A549 treated with GW870086 at 1 μM for 4 hours (cell line): Measurements from ENCODE around the gene KRTAP2-1. TPM values are rescaled to one million over a fixed set of nuclear protein-coding genes. Genes with fewer than 3 reads are reported as not detected.

ENCODE experiments used
- total RNA-seq: library from RNA; stranded (reverse); fragments of 200-300 nt; extraction: Qiagen RNA extraction; gene quantifications from 5 replicates; pipeline ENCODE4 v1.2.3, GENCODE V29; 2022; ENCODE audit warnings: low read depth

The KRTAP2-1 gene, protein sequence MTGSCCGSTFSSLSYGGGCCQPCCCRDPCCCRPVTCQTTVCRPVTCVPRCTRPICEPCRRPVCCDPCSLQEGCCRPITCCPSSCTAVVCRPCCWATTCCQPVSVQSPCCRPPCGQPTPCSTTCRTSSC
- not detected in 5 replicates for total RNA-seq

DNA sequence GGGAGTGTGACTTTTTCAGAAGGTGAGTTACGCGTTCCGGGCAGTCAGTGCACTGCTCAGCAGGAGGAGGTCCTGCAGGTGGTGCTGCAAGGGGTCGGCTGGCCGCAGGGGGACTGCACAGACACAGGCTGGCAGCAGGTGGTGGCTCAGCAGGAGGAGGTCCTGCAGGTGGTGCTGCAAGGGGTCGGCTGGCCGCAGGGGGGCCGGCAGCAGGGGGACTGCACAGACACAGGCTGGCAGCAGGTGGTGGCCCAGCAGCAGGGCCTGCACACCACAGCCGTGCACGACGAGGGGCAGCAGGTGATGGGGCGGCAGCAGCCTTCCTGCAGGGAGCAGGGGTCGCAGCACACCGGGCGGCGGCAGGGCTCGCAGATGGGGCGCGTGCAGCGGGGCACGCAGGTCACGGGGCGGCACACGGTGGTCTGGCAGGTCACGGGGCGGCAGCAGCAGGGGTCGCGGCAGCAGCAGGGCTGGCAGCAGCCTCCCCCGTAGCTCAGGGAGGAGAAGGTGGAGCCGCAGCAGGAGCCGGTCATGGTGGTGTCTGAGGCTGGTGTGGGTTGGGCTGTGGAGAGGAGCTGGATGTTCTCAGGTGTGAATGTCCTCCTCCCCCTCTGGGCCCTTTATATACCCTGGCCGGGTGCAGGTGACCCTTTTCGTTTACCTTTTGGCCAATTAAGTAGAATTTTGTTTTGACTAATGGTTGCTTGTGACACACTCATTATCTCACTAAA, at the start of gene KRTAP2-1:
KRTAP2-1 (minus strand) TSS at position 582 of the 731 bp plus-strand sequence; CDS start at position 533, 49 bp downstream.

DNA sequence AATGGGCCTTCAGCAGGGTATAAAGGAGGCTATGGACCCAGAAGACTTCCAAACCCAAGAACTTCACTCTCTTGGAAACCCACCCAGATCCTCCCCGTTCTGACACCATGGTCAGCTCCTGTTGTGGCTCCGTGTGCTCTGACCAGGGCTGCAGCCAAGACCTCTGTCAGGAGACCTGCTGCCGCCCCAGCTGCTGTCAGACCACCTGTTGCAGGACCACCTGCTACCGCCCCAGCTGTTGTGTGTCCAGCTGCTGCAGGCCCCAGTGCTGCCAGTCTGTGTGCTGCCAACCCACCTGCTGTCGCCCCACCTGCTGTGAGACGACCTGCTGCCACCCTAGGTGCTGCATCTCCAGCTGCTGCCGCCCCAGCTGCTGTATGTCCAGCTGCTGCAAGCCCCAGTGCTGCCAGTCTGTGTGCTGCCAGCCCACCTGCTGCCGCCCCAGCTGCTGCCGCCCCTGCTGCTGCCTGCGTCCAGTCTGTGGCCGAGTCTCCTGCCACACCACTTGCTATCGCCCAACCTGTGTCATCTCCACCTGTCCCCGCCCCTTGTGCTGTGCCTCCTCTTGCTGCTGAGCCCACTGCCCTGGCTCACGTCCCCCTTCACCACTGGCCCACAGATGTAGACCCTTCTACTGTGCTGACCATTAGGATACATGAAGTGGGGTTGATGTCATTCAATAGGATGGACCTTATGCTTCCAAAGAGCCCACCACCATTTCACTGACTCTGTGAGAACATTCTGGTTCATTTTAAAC, 37.2 kb upstream of the KRTAP2-1 start, which contains the start of gene KRTAP4-7:
KRTAP4-7 (plus strand) TSS at position 51 of the 757 bp plus-strand sequence; CDS start at position 108, 57 bp downstream.

DNA sequence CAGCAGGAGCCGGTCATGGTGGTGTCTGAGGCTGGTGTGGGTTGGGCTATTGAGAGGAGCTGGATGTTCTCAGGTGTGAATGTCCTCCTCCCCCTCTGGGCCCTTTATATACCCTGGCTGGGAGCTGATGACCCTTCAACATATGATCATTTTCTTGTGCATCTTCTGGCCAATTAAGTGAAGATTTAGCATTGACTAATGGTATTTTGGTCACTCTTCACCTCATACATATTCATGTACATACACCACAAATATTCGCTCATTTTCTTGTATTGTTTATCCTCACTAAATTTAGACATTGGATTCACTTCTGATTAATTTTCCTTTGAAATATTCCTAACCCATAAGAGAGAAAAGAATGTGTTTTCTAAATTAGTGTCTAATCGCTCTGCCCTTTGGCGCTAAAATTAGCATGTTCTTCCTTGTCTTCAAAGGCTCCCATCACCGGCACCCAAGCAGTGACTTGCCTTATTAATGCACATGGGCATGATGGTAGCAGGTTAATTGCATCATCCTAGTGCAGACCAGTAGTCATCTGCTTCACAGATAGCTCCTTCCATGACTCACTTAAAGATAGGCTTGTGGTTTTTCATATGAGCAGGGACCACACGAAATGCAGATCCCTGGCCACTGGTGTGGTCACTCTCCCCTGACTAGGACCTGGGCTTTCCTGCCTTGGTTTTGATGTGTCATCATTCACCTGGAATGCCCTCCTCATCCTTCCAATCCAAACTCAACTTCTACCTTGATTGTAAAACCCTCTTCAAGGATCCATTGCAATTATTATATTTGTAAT, 18.9 kb upstream of the KRTAP2-1 start, which contains the start of gene KRTAP2-4:
KRTAP2-4 (minus strand) TSS at position 51 of the 796 bp plus-strand sequence; CDS start at position 17, 34 bp downstream.

DNA sequence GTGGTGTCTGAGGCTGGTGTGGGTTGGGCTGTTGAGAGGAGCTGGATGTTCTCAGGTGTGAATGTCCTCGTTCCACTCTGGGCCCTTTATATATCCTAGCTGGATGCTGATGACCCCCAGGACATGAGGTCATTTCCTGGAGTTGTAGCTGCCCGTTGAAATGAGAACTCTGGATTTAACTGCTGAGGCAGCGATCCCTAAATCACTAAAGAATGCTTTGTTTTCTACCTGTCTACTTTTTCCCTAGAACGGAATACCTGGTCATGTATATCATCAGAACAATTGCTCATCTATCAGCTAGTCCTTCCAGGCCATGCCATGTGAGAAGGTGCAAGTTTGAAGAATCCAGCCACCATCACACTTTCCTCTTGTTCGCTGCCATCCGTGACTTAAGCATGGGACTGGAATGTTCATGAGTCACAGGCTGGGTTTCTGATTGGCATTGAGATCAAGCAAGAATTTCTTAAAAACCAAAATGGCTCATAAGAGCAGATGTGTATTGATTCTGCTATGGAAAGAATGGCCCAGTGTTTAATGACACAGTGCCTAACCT, 13.0 kb upstream of the KRTAP2-1 start, which contains the start of gene KRTAP2-3:
KRTAP2-3 (minus strand) TSS at position 63 of the 553 bp plus-strand sequence. CDS start 64 bp downstream, outside the sequence.

DNA sequence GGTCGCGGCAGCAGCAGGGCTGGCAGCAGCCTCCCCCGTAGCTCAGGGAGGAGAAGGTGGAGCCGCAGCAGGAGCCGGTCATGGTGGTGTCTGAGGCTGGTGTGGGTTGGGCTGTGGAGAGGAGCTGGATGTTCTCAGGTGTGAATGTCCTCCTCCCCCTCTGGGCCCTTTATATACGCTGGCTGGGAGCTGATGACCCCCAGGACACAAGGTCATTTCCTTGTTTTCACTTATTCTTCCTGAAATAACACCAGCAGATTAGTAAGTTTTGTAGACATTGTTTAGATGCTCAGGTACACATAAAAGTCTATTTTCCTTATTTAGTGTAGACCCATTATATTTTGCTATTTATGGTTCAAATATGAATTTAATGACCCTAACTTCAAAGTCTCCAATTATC, 8.0 kb upstream of the KRTAP2-1 start, which contains the start of gene KRTAP2-2:
KRTAP2-2 (minus strand) TSS at position 101 of the 400 bp plus-strand sequence; CDS start at position 82, 19 bp downstream.

DNA sequence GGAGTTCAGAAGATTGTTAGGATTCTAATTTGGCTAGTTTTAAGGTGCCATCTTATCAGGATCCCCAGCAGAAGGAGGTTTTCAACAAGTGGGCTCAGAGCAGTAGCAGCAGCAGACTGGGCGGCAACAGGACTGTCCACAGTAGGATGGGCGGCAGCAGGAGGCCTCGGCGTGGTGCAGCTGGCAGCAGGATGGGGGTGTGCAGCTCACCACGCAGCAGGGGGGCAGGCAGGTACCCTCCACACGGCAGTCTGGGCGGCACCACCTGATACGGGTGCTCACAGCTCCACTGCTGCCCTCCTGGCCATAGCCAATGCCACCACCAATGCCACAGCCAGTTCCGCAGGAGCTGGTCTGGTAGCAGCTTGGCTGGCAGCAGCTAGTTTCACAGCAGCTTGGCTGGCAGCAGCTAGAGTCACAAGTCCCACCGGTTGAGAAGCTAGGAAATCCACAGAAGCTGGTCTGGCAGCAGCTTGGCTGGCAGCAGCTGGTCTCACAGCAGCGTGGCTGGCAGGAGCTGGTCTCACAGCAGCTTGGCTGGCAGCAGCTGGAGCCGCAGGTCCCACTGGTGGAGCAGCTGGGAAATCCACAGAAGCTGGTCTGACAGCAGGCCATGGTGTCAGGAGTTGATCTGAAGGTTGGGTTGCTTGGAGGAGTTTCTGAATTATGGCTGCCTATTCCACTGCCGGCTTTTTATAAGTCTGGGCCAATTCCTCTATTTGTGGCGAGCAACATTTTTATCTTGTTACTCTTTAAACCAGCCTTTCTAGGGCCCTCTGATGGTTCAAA, 6.1 kb downstream of the KRTAP2-1 start, which contains the start of gene KRTAP1-1:
KRTAP1-1 (minus strand) TSS at position 668 of the 789 bp plus-strand sequence; CDS start at position 615, 53 bp downstream.

DNA sequence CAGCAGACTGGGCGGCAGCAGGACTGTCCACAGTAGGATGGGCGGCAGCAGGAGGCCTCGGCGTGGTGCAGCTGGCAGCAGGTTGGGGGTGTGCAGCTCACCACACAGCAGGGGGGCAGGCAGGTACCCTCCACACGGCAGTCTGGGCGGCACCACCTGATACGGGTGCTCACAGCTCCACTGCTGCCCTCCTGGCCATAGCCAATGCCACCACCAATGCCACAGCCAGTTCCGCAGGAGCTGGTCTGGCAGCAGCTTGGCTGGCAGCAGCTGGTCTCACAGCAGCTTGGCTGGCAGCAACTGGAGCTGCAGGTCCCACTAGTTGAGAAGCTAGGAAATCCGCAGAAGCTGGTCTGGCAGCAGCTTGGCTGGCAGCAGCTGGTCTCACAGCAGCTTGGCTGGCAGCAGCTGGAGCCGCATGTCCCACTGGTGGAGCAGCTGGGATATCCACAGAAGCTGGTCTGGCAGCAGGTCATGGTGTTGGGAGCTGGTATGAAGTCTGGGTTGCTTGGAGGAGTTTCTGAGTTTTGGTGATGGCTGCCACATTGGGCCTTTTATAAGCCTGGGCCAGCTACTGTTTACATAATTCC, 12.7 kb downstream of the KRTAP2-1 start, which contains the start of gene KRTAP1-3:
KRTAP1-3 (minus strand) TSS at position 529 of the 590 bp plus-strand sequence; CDS start at position 476, 53 bp downstream.

DNA sequence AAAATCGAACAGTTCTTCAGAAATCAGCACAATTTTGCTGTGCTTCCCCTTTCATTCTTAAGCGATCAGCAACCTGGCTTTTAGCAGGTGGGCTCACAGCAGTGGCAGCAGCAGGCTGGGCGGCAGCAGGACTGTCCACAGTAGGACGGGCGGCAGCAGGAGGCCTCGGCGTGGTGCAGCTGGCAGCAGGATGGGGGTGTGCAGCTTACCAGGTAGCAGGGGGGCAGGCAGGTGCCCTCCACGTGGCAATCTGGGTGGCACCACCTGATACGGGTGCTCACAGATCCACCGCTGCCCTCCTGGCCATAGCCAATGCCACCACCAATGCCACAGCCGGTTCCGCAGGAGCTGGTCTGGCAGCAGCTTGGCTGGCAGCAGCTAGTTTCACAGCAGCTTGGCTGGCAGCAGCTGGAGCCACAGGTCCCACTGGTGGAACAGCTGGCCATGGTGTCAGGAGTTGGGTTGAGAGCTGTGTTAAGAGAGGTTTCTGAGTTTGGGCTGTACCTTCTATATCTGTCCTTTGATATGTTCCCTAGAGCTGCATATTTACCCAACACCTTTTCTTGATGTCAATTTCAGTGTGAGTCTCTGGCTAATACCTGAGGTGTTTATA, 17.4 kb downstream of the KRTAP2-1 start, which contains the start of gene KRTAP1-4:
KRTAP1-4 (minus strand) TSS at position 563 of the 613 bp plus-strand sequence; CDS start at position 446, 117 bp downstream.

DNA sequence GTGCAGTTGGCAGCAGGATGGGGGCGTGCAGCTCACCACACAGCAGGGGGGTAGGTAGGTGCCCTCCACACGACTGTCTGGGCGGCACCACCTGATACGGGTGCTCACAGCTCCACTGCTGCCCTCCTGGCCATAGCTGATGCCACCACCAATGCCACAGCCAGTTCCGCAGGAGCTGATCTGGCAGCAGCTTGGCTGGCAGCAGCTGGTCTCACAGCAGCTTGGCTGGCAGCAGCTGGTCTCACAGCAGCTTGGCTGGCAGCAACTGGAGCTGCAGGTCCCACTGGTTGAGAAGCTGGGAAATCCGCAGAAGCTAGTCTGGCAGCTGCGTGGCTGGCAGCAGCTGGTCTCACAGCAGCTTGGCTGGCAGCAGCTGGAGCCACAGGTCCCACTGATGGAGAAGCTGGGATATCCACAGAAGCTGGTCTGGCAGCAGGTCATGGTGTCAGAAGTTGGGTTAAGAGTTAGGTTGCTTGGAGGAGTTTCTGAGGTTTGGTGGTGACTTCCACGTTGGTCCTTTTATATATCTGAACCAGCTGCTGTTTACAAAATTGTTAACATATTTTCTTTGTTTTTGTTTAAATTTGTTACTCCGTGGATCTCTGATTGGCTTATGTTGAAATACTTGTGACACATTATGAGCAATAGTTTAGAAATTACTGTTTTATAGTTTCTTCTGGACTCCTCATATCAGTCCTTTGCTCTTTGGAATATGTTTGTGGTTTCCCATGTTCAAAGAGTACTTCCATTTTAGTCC, 20.2 kb downstream of the KRTAP2-1 start, which contains the start of gene KRTAP1-5:
KRTAP1-5 (minus strand) TSS at position 494 of the 757 bp plus-strand sequence; CDS start at position 441, 53 bp downstream.

DNA sequence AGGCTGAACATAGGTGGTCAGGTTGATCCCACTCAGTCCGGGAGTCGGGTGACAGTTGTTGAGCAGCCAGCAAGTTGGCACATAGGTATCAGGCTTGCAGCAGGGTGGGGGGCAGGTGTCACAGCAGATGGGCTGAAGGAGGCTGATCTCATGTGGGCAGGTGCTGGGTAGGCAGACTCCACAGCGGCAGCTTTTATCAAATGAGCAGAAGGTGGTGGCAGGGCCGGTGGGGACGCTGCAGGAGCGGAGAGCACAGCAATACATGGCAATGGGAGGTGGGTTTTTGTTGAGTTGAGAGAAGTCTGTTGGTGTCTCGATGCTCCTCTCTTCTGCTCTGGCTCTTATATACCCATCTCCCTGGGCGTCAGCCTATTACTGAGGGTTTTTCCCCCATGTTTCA, 38.3 kb downstream of the KRTAP2-1 start, which contains the start of gene KRTAP3-1:
KRTAP3-1 (minus strand) TSS at position 318 of the 400 bp plus-strand sequence; CDS start at position 264, 54 bp downstream.

DNA sequence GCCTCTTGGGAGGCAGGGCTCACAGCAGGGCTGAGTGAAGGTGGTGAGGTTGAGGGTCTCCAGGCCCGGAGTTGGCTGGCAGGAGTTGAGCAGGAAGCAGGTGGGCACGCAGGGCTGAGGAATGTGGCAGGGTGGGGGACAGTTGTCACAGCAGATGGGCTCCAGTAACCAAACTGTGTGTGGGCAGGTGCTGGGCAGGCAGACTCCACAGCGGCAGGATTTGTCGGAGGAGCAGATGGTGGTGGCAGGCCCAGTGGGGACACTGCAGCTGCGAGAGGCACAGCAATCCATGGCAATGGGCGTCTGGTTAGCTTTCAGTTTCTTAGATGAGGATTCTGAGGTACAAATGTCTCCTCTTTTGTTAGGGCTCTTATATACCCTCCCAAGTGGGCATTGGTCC, 47.6 kb downstream of the KRTAP2-1 start, which contains the start of gene KRTAP3-2:
KRTAP3-2 (minus strand) TSS at position 344 of the 400 bp plus-strand sequence; CDS start at position 291, 53 bp downstream.

Other genes starting within 250 kb of the KRTAP2-1 start
- not detected in 5 replicates for gene KRT28, start 247.4 kb downstream of the KRTAP2-1 start, total RNA-seq
- 93.1 to 121 TPM (median 103 TPM) in 5 replicates for gene KRT10, start 224.7 kb downstream of the KRTAP2-1 start, total RNA-seq
- gene KRT12, start 180.1 kb downstream of the KRTAP2-1 start, total RNA-seq, result not detected in 5 replicates
- 0.10 to 0.53 TPM (median 0.27 TPM) in 5 replicates for gene KRT20, start 162.1 kb downstream of the KRTAP2-1 start, total RNA-seq
- gene KRT23, start 109.7 kb downstream of the KRTAP2-1 start, total RNA-seq, result 0.14 to 0.19 TPM in 2 of 5 replicates, not detected in the others
- not detected in 5 replicates for gene KRT39, start 80.4 kb downstream of the KRTAP2-1 start, total RNA-seq
- not detected in 5 replicates for gene KRT40, start 63.0 kb downstream of the KRTAP2-1 start, total RNA-seq
- gene KRTAP3-3, start 53.2 kb downstream of the KRTAP2-1 start, total RNA-seq, result not detected in 5 replicates
- 0.28 to 0.34 TPM (median 0.31 TPM) in 3 of 5 replicates, not detected in the others for gene KRTAP3-2, start 47.4 kb downstream of the KRTAP2-1 start, total RNA-seq
- not detected in 5 replicates for gene KRTAP3-1, start 38.2 kb downstream of the KRTAP2-1 start, total RNA-seq
- not detected in 5 replicates for gene KRTAP1-5, start 20.1 kb downstream of the KRTAP2-1 start, total RNA-seq
- gene KRTAP1-4, start 17.1 kb downstream of the KRTAP2-1 start, total RNA-seq, result not detected in 5 replicates
- gene KRTAP1-3, start 12.4 kb downstream of the KRTAP2-1 start, total RNA-seq, result 0.15 TPM in 1 of 5 replicates, not detected in the others
- gene KRTAP1-1, start 5.9 kb downstream of the KRTAP2-1 start, total RNA-seq, result not detected in 5 replicates
- gene KRTAP2-2, start 7.9 kb upstream of the KRTAP2-1 start, total RNA-seq, result not detected in 5 replicates
- not detected in 5 replicates for gene KRTAP2-3, start 12.8 kb upstream of the KRTAP2-1 start, total RNA-seq
- gene KRTAP2-4, start 18.6 kb upstream of the KRTAP2-1 start, total RNA-seq, result not detected in 5 replicates
- not detected in 5 replicates for gene KRTAP4-7, start 36.8 kb upstream of the KRTAP2-1 start, total RNA-seq
- not detected in 5 replicates for gene KRTAP4-8, start 50.8 kb upstream of the KRTAP2-1 start, total RNA-seq
- gene KRTAP4-16, start 54.9 kb upstream of the KRTAP2-1 start, total RNA-seq, result not detected in 5 replicates
- not detected in 5 replicates for gene KRTAP4-9, start 58.1 kb upstream of the KRTAP2-1 start, total RNA-seq
- not detected in 5 replicates for gene KRTAP4-11, start 71.1 kb upstream of the KRTAP2-1 start, total RNA-seq
- not detected in 5 replicates for gene KRTAP4-12, start 76.9 kb upstream of the KRTAP2-1 start, total RNA-seq
- gene KRTAP4-6, start 93.2 kb upstream of the KRTAP2-1 start, total RNA-seq, result not detected in 5 replicates
- gene KRTAP4-5, start 102.5 kb upstream of the KRTAP2-1 start, total RNA-seq, result not detected in 5 replicates
- not detected in 5 replicates for gene KRTAP4-4, start 113.4 kb upstream of the KRTAP2-1 start, total RNA-seq
- not detected in 5 replicates for gene KRTAP4-3, start 120.9 kb upstream of the KRTAP2-1 start, total RNA-seq
- gene KRTAP4-2, start 130.9 kb upstream of the KRTAP2-1 start, total RNA-seq, result not detected in 5 replicates
- 0.20 to 0.22 TPM in 2 of 5 replicates, not detected in the others for gene KRTAP4-1, start 137.6 kb upstream of the KRTAP2-1 start, total RNA-seq
- gene KRTAP9-1, start 142.6 kb upstream of the KRTAP2-1 start, total RNA-seq, result not detected in 5 replicates
- not detected in 5 replicates for gene KRTAP9-2, start 179.3 kb upstream of the KRTAP2-1 start, total RNA-seq
- not detected in 5 replicates for gene KRTAP9-3, start 185.1 kb upstream of the KRTAP2-1 start, total RNA-seq
- not detected in 5 replicates for gene KRTAP9-8, start 190.7 kb upstream of the KRTAP2-1 start, total RNA-seq
- not detected in 5 replicates for gene KRTAP9-4, start 202.4 kb upstream of the KRTAP2-1 start, total RNA-seq
- gene KRTAP9-9, start 208.1 kb upstream of the KRTAP2-1 start, total RNA-seq, result not detected in 5 replicates
- gene KRTAP9-6, start 218.1 kb upstream of the KRTAP2-1 start, total RNA-seq, result not detected in 5 replicates
- not detected in 5 replicates for gene KRTAP9-7, start 228.4 kb upstream of the KRTAP2-1 start, total RNA-seq